ENCODE measurements around the gene PER1.

Gene PER1

DNA sequence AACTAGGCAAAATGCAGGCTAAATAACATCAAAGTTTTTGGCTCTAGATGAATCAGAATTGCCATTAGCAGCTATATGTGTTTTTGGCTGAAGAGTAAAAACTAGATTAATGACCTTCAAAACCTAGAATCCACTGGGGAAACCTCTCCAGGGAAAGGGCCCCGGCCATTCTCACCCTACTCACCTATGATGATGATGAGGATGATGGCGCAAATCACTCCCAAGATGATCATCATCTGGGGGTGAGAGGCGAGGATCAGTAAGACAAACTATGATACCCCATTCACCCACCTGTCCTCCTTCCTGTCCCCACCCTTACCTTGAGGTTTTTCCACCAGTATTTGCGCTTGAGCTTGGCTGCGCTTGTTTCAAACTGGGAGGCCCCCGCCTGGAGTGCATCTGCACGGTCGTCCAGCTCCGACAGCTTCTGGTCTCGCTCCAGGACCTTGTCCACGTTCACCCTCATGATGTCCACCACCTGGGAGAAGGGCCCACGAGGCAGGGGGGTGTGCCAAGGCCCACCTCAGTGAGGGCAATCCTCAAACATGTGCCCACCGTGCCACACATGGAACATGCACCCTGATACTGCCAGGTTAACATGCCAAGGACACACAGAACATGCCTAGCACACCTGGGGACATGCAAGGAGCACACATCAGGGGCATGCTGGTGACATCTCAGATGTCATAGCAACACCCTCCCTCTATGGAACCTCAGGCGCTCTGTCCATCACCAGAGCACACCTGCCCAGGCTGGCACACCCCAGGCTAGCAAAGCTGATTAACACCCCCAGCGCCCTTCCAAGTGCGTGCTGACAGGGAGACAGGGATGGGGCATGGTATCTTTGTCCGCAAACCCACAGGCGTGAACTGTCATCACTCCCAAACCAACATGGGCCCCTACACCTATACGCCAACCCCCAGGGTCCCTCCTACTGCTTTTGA is 9.4 kb upstream of the PER1 start:
- peak overlapping the region; percentile 71 for H3K4me3 ChIP-seq (ENCODE audit: low read depth, low read length)
- DNase-seq (ENCODE audit: low read depth) = no peak
- no peak for TF ChIP-seq MYC (IDR thresholded peaks at IDR 0.05; ENCODE audit: low read depth, low read length)
- TF ChIP-seq, protein P1, sequence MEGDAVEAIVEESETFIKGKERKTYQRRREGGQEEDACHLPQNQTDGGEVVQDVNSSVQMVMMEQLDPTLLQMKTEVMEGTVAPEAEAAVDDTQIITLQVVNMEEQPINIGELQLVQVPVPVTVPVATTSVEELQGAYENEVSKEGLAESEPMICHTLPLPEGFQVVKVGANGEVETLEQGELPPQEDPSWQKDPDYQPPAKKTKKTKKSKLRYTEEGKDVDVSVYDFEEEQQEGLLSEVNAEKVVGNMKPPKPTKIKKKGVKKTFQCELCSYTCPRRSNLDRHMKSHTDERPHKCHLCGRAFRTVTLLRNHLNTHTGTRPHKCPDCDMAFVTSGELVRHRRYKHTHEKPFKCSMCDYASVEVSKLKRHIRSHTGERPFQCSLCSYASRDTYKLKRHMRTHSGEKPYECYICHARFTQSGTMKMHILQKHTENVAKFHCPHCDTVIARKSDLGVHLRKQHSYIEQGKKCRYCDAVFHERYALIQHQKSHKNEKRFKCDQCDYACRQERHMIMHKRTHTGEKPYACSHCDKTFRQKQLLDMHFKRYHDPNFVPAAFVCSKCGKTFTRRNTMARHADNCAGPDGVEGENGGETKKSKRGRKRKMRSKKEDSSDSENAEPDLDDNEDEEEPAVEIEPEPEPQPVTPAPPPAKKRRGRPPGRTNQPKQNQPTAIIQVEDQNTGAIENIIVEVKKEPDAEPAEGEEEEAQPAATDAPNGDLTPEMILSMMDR (IDR thresholded peaks at IDR 0.05; ENCODE audit: low read depth, low read length) = no peak

DNA sequence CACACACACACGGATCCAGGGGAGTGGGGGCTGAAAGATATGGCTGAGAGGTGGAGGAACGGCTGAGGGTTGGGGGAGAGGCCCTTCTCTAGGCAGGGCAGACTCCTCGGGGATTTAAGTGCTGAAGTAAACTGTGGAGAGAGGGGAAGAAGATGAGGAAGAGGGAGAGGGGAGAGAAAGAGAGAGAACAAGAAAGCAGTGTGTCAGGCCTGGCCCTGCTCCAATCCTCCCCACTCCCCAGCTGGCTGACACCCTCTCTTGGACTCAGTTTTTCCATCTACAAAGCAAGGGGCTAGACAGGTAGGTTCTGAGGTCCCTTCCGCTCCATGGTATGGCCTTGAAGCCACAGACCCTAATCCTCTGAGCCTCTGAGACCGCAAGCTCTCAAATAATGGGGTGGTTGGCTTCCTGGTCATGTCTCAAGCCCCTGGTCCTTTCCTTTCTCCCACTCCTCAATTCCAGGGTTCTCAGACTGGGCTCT is 8.6 kb upstream of the PER1 start:
- H3K4me3 ChIP-seq (ENCODE audit: low read depth, low read length) = no peak overlapping the region
- DNase-seq (ENCODE audit: low read depth) = no peak
- no peak for TF ChIP-seq POLR2A (IDR thresholded peaks at IDR 0.05; ENCODE audit: extremely low read depth, insufficient read length)
- TF ChIP-seq MYC (IDR thresholded peaks at IDR 0.05; ENCODE audit: low read depth, low read length) = no peak
- TF ChIP-seq, protein P1 (IDR thresholded peaks at IDR 0.05; ENCODE audit: low read depth, low read length) = no peak
- TF ChIP-seq, protein P2, sequence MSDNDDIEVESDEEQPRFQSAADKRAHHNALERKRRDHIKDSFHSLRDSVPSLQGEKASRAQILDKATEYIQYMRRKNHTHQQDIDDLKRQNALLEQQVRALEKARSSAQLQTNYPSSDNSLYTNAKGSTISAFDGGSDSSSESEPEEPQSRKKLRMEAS (IDR thresholded peaks at IDR 0.05; ENCODE audit: low read depth, low read length) = no peak

DNA sequence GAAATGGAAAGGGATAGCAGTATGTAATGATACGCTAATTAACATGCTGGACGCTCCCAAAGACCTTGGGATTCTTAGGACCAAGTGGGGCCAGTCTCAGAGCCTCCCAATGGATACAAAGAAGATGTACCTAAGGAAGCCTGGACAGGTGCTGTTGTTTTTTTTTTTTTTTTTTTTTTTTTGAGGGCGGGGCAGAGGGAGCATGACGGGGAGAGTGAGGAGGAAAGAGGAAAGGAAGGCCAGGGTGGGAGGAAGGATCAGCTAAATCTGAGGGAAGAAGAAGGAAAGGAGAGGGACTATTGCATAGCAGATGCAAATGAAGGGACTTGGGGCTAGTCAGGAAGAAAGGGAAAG is 8.0 kb upstream of the PER1 start:
- no peak for DNase-seq (ENCODE audit: low read depth)
- H3K4me3 ChIP-seq (ENCODE audit: low read depth, low read length) = no peak overlapping the region
- TF ChIP-seq, protein P1 (IDR thresholded peaks at IDR 0.05; ENCODE audit: low read depth, low read length) = no peak
- TF ChIP-seq POLR2A (IDR thresholded peaks at IDR 0.05; ENCODE audit: extremely low read depth, insufficient read length) = no peak
- TF ChIP-seq, protein P2 (IDR thresholded peaks at IDR 0.05; ENCODE audit: low read depth, low read length) = no peak
- TF ChIP-seq MYC (IDR thresholded peaks at IDR 0.05; ENCODE audit: low read depth, low read length) = no peak

DNA sequence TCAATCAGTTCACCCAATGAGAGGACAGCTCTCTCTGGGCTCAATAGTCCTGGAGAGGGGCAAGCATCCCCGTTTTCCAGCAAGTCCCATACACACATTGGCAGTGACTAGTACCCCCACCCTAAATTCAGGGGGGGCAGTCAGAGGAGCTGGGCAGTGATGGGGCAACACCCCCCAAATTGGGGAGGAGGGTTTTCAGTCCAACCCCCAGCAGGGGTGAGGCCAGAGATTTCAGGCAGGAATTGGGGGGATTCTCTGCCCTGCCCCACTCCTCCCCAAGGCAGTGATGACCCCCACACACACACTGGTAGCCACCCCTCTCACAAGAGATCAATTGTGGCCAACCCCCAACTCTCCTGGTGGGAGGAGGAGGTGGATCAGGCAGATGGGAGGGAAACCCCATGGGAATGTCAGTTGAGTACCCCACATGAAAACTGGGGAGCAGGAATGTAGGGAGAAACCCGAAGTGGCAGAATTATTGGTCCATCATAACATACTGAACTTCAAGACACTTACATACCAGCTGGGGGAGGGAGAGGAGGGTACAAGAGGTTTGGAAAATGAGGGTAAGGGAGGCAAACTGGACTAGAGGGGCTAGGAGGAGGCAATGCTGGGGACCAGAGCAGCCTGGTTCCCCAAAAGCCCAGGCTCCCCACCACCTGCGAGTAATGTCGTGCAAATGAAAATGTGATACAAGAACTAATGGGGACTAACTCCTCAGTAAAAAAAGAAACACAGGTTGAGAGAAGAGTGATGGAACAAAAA is 7.4 kb upstream of the PER1 start:
- no peak overlapping the region for H3K4me3 ChIP-seq (ENCODE audit: low read depth, low read length)
- no peak for TF ChIP-seq POLR2A (IDR thresholded peaks at IDR 0.05; ENCODE audit: extremely low read depth, insufficient read length)
- no peak for TF ChIP-seq MYC (IDR thresholded peaks at IDR 0.05; ENCODE audit: low read depth, low read length)
- TF ChIP-seq, protein P1 (IDR thresholded peaks at IDR 0.05; ENCODE audit: low read depth, low read length) = no peak
- TF ChIP-seq, protein P2 (IDR thresholded peaks at IDR 0.05; ENCODE audit: low read depth, low read length) = no peak
- no peak for DNase-seq (ENCODE audit: low read depth)

DNA sequence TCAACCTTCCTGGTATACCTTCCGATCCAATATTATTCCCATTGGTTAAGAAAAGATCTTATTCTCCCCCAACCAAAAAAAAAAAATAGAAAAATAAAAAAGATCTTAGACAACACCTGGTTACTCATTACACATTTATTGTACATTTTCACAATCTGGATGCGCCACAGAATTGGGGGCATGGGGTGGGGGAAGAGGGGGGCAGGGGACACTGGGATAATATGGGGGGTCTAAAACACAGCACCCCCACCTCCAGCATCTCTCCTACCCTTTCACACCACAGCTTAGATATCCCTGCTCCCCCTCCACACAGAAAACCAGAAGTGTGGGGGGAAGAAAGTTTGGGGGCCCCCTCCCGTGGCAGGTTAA is 6.8 kb upstream of the PER1 start:
- no peak overlapping the region for H3K4me3 ChIP-seq (ENCODE audit: low read depth, low read length)
- TF ChIP-seq POLR2A (IDR thresholded peaks at IDR 0.05; ENCODE audit: extremely low read depth, insufficient read length) (no peak), MYC (IDR thresholded peaks at IDR 0.05; ENCODE audit: low read depth, low read length) (no peak)
- TF ChIP-seq, protein P2 (IDR thresholded peaks at IDR 0.05; ENCODE audit: low read depth, low read length) = no peak
- TF ChIP-seq, protein P1 (IDR thresholded peaks at IDR 0.05; ENCODE audit: low read depth, low read length) = no peak
- no peak for DNase-seq (ENCODE audit: low read depth)

Measured in NB4 (cell line).